Endothelial cell of umbilical vein (primary cell): ENCODE measurements around the gene MAEA. TPM values are rescaled to one million over a fixed set of nuclear protein-coding genes. Genes with fewer than 3 reads are reported as not detected.

Source experiments
- BruUV-seq: library from RNA; stranded (reverse); fragments of 400-500 nt; replicated peaks from 2 replicates; lab custom pipeline; 2021; lab: Mats Ljungman, UMichigan
- CTCF ChIA-PET: fragments of 300-600, 350-600 bp; sonication (Branson Sonifier 250); formaldehyde crosslinking; loops from one replicate; lab custom pipeline; 2021; ENCODE audit warnings: antibody characterized with exemption, inconsistent platforms; lab: Charles Lee
- POLR2A ChIA-PET: fragments of 300-600, 350-600 bp; sonication (Branson Sonifier 250); formaldehyde crosslinking; loops from one replicate; lab custom pipeline; 2021; ENCODE audit warnings: antibody characterized with exemption, inconsistent platforms; lab: Charles Lee
- DNase-seq: peaks from one replicate; pipeline ENCODE4 v3.0.0-alpha.2; 2011; ENCODE audit warnings: low read depth, low spot score
- FAIRE-seq: peaks from 2 replicates; lab custom pipeline; 2011; peaks lifted over from hg19 to GRCh38; lab: Jason Lieb, UNC
- H2AFZ ChIP-seq: 2 replicates; pipeline ENCODE4 v1.6.0; 2012; ENCODE audit warnings: low read depth, low read length, control low read depth, inconsistent platforms
- H3K27ac ChIP-seq: 2 replicates; pipeline ENCODE4 v1.5.1; 2011; ENCODE audit warnings: low read depth, mild to moderate bottlenecking, control low read depth, low read length, moderate library complexity; ENCODE audit not compliant: insufficient read depth
- H3K27me3 ChIP-seq, 2 experiments: 2 replicates each; pipeline versions ENCODE4 v1.6.0 to v1.6.1; 2011; ENCODE audit warnings: low read length in 2 of 2, mixed read lengths in 1 of 2; ENCODE audit not compliant: control insufficient read depth in 2 of 2, insufficient read depth in 2 of 2
- H3K36me3 ChIP-seq, 2 experiments: 2 replicates in 1 of 2; 3 replicates in 1 of 2; pipeline ENCODE4 v1.5.1; 2011; ENCODE audit warnings: low read length in 2 of 2, mild to moderate bottlenecking in 1 of 2, moderate library complexity in 1 of 2; ENCODE audit not compliant: control insufficient read depth in 2 of 2, insufficient read depth in 2 of 2; ENCODE audit errors: extremely low read depth in 1 of 2
- H3K4me1 ChIP-seq: 3 replicates; pipeline ENCODE4 v1.5.1; 2011; ENCODE audit warnings: mild to moderate bottlenecking, low read length; ENCODE audit not compliant: control insufficient read depth, insufficient read depth; ENCODE audit errors: extremely low read depth
- H3K4me2 ChIP-seq: 2 replicates; pipeline ENCODE4 v1.6.1; 2011; ENCODE audit warnings: low read length, control low read depth, mixed read lengths; ENCODE audit not compliant: insufficient read depth
- H3K4me3 ChIP-seq, 3 experiments: fragments of 200-600 bp in 1 of 3; sonication (generic), shearing (Covaris generic) in 1 of 3; replicated peaks in 1 of 3; 2 replicates each; pipeline ENCODE4 v1.5.1; 2011 to 2016; ENCODE audit warnings: control low read depth in 3 of 3, low read length in 3 of 3, mild to moderate bottlenecking in 2 of 3, inconsistent platforms in 1 of 3, low read depth in 1 of 3, moderate library complexity in 1 of 3; ENCODE audit not compliant: insufficient read depth in 1 of 3
- H3K79me2 ChIP-seq: 2 replicates; pipeline ENCODE4 v1.6.0; 2012; ENCODE audit warnings: low read length, inconsistent platforms; ENCODE audit not compliant: control insufficient read depth, insufficient read depth
- H3K9ac ChIP-seq: replicated peaks from 2 replicates; pipeline ENCODE3; 2011; ENCODE audit warnings: low read length, control low read depth; ENCODE audit not compliant: insufficient read depth; ENCODE audit errors: extremely low read depth
- H3K9me1 ChIP-seq: replicated peaks from 3 replicates; pipeline ENCODE4 v1.6.0; 2011; ENCODE audit warnings: mild to moderate bottlenecking, low read length; ENCODE audit not compliant: control insufficient read depth, insufficient read depth; ENCODE audit errors: extremely low read depth
- H3K9me3 ChIP-seq: replicated peaks from 2 replicates; pipeline ENCODE4 v1.5.1; 2012; ENCODE audit warnings: low read length, inconsistent platforms; ENCODE audit not compliant: control insufficient read depth, insufficient read depth
- H4K20me1 ChIP-seq: replicated peaks from 2 replicates; pipeline ENCODE3; 2011; ENCODE audit warnings: mild to moderate bottlenecking, low read length; ENCODE audit not compliant: control insufficient read depth, insufficient read depth; ENCODE audit errors: extremely low read depth
- CTCF ChIP-seq, 2 donors: IDR thresholded peaks; 1 replicate in 1 of 2; 2 replicates in 1 of 2; pipeline ENCODE4 v1.5.1; 2011; ENCODE audit warnings: low read length in 2 of 2, mild to moderate bottlenecking in 2 of 2, moderate library complexity in 2 of 2, control low read depth in 1 of 2, inconsistent platforms in 1 of 2, low read depth in 1 of 2; ENCODE audit not compliant: insufficient read depth in 1 of 2; ENCODE audit errors: extremely low read depth in 1 of 2
- EZH2 ChIP-seq: IDR thresholded peaks from 2 replicates; pipeline ENCODE4 v1.6.1; 2012; ENCODE audit warnings: borderline replicate concordance, low read depth, mild to moderate bottlenecking, moderate library complexity, low read length, inconsistent platforms; ENCODE audit not compliant: severe bottlenecking
- FOS ChIP-seq: IDR thresholded peaks from 2 replicates; pipeline ENCODE4 v1.6.1; 2011; ENCODE audit warnings: mild to moderate bottlenecking, low read length, moderate library complexity, borderline replicate concordance; ENCODE audit not compliant: insufficient read depth
- GATA2 ChIP-seq: IDR thresholded peaks from 2 replicates; pipeline ENCODE4 v1.7.0; 2011; ENCODE audit warnings: low read depth, mild to moderate bottlenecking, moderate library complexity, mixed read lengths, low read length; ENCODE audit not compliant: insufficient read length, insufficient read depth
- JUN ChIP-seq: IDR thresholded peaks from 2 replicates; pipeline ENCODE4 v1.6.1; 2011; ENCODE audit warnings: borderline replicate concordance, low read depth; ENCODE audit not compliant: insufficient read length, insufficient read depth
- MAX ChIP-seq: IDR thresholded peaks from 2 replicates; pipeline ENCODE4 v1.6.1; 2011; ENCODE audit not compliant: insufficient read depth, insufficient read length
- MYC ChIP-seq: IDR thresholded peaks from one replicate; pipeline ENCODE4 v1.6.1; 2011; ENCODE audit warnings: mild to moderate bottlenecking, low read depth, low read length
- POLR2A ChIP-seq: IDR thresholded peaks from 2 replicates; pipeline ENCODE4 v1.6.1; 2012; ENCODE audit warnings: low read depth, mild to moderate bottlenecking, control low read depth, low read length
- POLR2AphosphoS5 ChIP-seq: IDR thresholded peaks from 2 replicates; pipeline ENCODE4 v1.6.1; 2012; ENCODE audit warnings: low read depth, mild to moderate bottlenecking, control low read depth, low read length, moderate library complexity; ENCODE audit not compliant: insufficient read depth
- dilution Hi-C: fragments of 300-500 bp; cut with MboI; formaldehyde crosslinking; loops from one replicate; pipeline ENCODE4 v1.15.0; 2019; ENCODE audit warnings: low sequenced_read_pairs; ENCODE audit not compliant: extremely low pct_ligation_motif_present
- intact Hi-C: fragments of 100-400 bp; cut with micrococcal nuclease; formaldehyde crosslinking; loops from one replicate; pipeline ENCODE4 v1.10.0; 2022
- polyA plus RNA-seq, 4 experiments: library from polyadenylated mRNA; depleted of rRNA in 3 of 4; stranded (reverse) in 3 of 4; unstranded in 1 of 4; fragments of >200 nt; gene quantifications; 2 replicates each; pipeline versions ENCODE4 v1.2.1 to v1.2.3, GENCODE V29; 2011 to 2012; ENCODE audit warnings: missing spikeins in 1 of 4
- total RNA-seq: library from RNA; stranded (reverse); gene quantifications from 2 replicates; pipeline ENCODE4 v1.2.3, GENCODE V29; 2021

Gene MAEA
- total and polyA plus RNA-seq, 2 donors (not counting 3 experiments of a cell fraction or from before 2014, with no cell fraction given) = 66.0 to 108 TPM

- intact Hi-C loops = no loop called here
- no peak for FAIRE-seq
- peaks cover 2% of the 10 kb centered on the region for H3K79me2 ChIP-seq
Observed at GRCh38 chr4:1317177-1318045, 27.7 kb downstream of the MAEA start.

More at GRCh38 chr4:1317177-1318045, 27.7 kb downstream of the MAEA start:
- H3K9me3 ChIP-seq = no peaks in the 10 kb centered on the region
- no peak overlapping the region for H3K9ac ChIP-seq
- H3K36me3 ChIP-seq = peaks cover 13 to 34% of the 10 kb centered on the region in 2 experiments
- dilution Hi-C loops = no loop called here
- H3K27ac ChIP-seq = no peak overlapping the region
- H3K4me2 ChIP-seq = no peak overlapping the region
- no peaks in the 10 kb centered on the region for H4K20me1 ChIP-seq
- no peak for DNase-seq
- no TSS peak for BruUV-seq
- no peak overlapping the region for H3K4me3 ChIP-seq
- CTCF ChIA-PET = no interaction called here
- no peak overlapping the region for H2AFZ ChIP-seq
- H3K9me1 ChIP-seq = no peaks in the 10 kb centered on the region
- no peaks in the 10 kb centered on the region for H3K27me3 ChIP-seq
- TF ChIP-seq MYC = no peak
- TF ChIP-seq GATA2 = no peak
- no peak for TF ChIP-seq JUN
- TF ChIP-seq POLR2AphosphoS5 = no peak
- TF ChIP-seq FOS = no peak
- TF ChIP-seq CTCF (IDR thresholded peaks at IDR 0.05; ENCODE audit: extremely low read depth in 1 of 2, insufficient read depth in 1 of 2, low read depth in 1 of 2, low read length in 2 of 2) = no peak
- TF ChIP-seq MAX = no peak
- no peak for TF ChIP-seq POLR2A
- TF ChIP-seq EZH2 = no peak
- POLR2A ChIA-PET = no interaction called here
- peaks cover 4% of the 10 kb centered on the region for H3K4me1 ChIP-seq
